CD14-positive monocyte (primary cell): ENCODE measurements around the gene EXD3. TPM values are rescaled to one million over a fixed set of nuclear protein-coding genes. Genes with fewer than 3 reads are reported as not detected.

Experiments
- DNase-seq, 3 donors: peaks; one replicate each; pipeline ENCODE4 v3.0.0-alpha.2; 2011 to 2022
- H2AFZ ChIP-seq: 2 replicates; pipeline ENCODE4 v1.6.0; 2012; ENCODE audit warnings: mild to moderate bottlenecking, low read depth, low read length, inconsistent platforms; ENCODE audit not compliant: insufficient read depth, poor library complexity, severe bottlenecking
- H3K27ac ChIP-seq, 2 donors: 1 replicate in 1 of 2; 2 replicates in 1 of 2; pipeline ENCODE4 v1.5.1; 2012 to 2013; ENCODE audit warnings: low read length in 2 of 2, control low read depth in 1 of 2, inconsistent platforms in 1 of 2, low read depth in 1 of 2, mild to moderate bottlenecking in 1 of 2
- H3K27me3 ChIP-seq, 2 donors: one replicate each; pipeline versions ENCODE4 v1.6.0 to v1.6.1; 2011 to 2013; ENCODE audit warnings: low read length in 2 of 2; ENCODE audit not compliant: control insufficient read depth in 2 of 2, insufficient read depth in 2 of 2
- H3K36me3 ChIP-seq, 2 donors: replicated peaks in 1 of 2; 1 replicate in 1 of 2; 2 replicates in 1 of 2; pipeline versions ENCODE4 v1.5.1 to v1.6.1; 2012 to 2013; ENCODE audit warnings: low read length in 2 of 2, control low read depth in 1 of 2, inconsistent platforms in 1 of 2, mild to moderate bottlenecking in 1 of 2; ENCODE audit not compliant: insufficient read depth in 2 of 2, control insufficient read depth in 1 of 2
- H3K4me1 ChIP-seq, 2 donors: 1 replicate in 1 of 2; 2 replicates in 1 of 2; pipeline versions ENCODE4 v1.5.1 to v1.6.1; 2012 to 2013; ENCODE audit warnings: low read length in 2 of 2, control low read depth in 1 of 2, inconsistent platforms in 1 of 2, mild to moderate bottlenecking in 1 of 2, moderate library complexity in 1 of 2; ENCODE audit not compliant: insufficient read depth in 2 of 2, control insufficient read depth in 1 of 2
- H3K4me2 ChIP-seq: replicated peaks from 2 replicates; pipeline ENCODE3; 2012; ENCODE audit warnings: low read length, moderate library complexity, mild to moderate bottlenecking; ENCODE audit not compliant: poor library complexity, severe bottlenecking; ENCODE audit errors: extremely low read depth
- H3K4me3 ChIP-seq, 3 experiments: fragments of 200-600 bp in 1 of 3; sonication (generic) in 1 of 3; replicated peaks in 1 of 3; 1 replicate in 2 of 3; 2 replicates in 1 of 3; pipeline ENCODE4 v1.5.1; 2011 to 2013; ENCODE audit warnings: low read length in 3 of 3, mild to moderate bottlenecking in 3 of 3, control low read depth in 2 of 3, low read depth in 2 of 3, inconsistent platforms in 1 of 3, moderate library complexity in 1 of 3
- H3K79me2 ChIP-seq: 2 replicates; pipeline ENCODE4 v1.6.0; 2012; ENCODE audit warnings: mild to moderate bottlenecking, control low read depth, inconsistent platforms, low read length, moderate library complexity; ENCODE audit not compliant: insufficient read depth
- H3K9ac ChIP-seq: 2 replicates; pipeline ENCODE4 v1.6.0; 2017; ENCODE audit warnings: low read length, mild to moderate bottlenecking; ENCODE audit not compliant: insufficient read depth, poor library complexity, severe bottlenecking
- H3K9me3 ChIP-seq, 2 donors: replicated peaks in 1 of 2; 1 replicate in 1 of 2; 2 replicates in 1 of 2; pipeline versions ENCODE4 v1.5.1 to v1.6.1; 2012 to 2013; ENCODE audit warnings: low read length in 2 of 2, control low read depth in 1 of 2; ENCODE audit not compliant: control insufficient read depth in 1 of 2, insufficient read depth in 1 of 2
- H4K20me1 ChIP-seq: 2 replicates; pipeline ENCODE4 v1.6.0; 2012; ENCODE audit warnings: mild to moderate bottlenecking, low read length, control low read depth, moderate library complexity; ENCODE audit not compliant: insufficient read depth
- H3K27ac Mint-ChIP-seq, 7 donors: one replicate each; pipeline ENCODE4 v1.8.0; 2020; ENCODE audit warnings: mild to moderate bottlenecking in 7 of 7, mixed read lengths in 7 of 7, moderate library complexity in 6 of 7, inconsistent platforms in 2 of 7
- H3K27me3 Mint-ChIP-seq, 3 donors: one replicate each; pipeline ENCODE4 v1.8.0; 2021 to 2022; ENCODE audit warnings: low read depth in 3 of 3, mild to moderate bottlenecking in 3 of 3, mixed read lengths in 3 of 3, moderate library complexity in 3 of 3, inconsistent platforms in 1 of 3
- H3K36me3 Mint-ChIP-seq, 2 donors: one replicate each; pipeline ENCODE4 v1.8.0; 2020; ENCODE audit warnings: mixed read lengths in 2 of 2, inconsistent platforms in 1 of 2, mild to moderate bottlenecking in 1 of 2
- H3K4me1 Mint-ChIP-seq: one replicate; pipeline ENCODE4 v1.8.0; 2020; ENCODE audit warnings: mild to moderate bottlenecking, mixed read lengths
- H3K4me3 Mint-ChIP-seq, 2 donors: one replicate each; pipeline ENCODE4 v1.8.0; 2020; ENCODE audit warnings: mild to moderate bottlenecking in 2 of 2, mixed read lengths in 2 of 2, moderate library complexity in 1 of 2
- H3K9me3 Mint-ChIP-seq, 7 donors: one replicate each; pipeline ENCODE4 v1.8.0; 2020 to 2022; ENCODE audit warnings: mixed read lengths in 7 of 7, mild to moderate bottlenecking in 6 of 7, moderate library complexity in 6 of 7, inconsistent platforms in 2 of 7
- WGBS: methylation state at CpG from one replicate; pipeline ENCODE4 v1.1.5; 2013; ENCODE audit warnings: missing lambda C conversion rate; ENCODE audit not compliant: insufficient coverage; 5-methylcytosine and 5-hydroxymethylcytosine counted together
- intact Hi-C, 2 donors: fragments of 100-400 bp; cut with micrococcal nuclease; formaldehyde crosslinking; loops; one replicate each; pipeline versions ENCODE4 v1.15.0 to v1.15.1; 2023
- polyA plus RNA-seq, 3 donors: library from polyadenylated mRNA; depleted of rRNA in 1 of 3; unstranded in 2 of 3; stranded (reverse) in 1 of 3; fragments of 300-500 nt in 2 of 3; fragments of >200 nt in 1 of 3; fragmentation: Illumina TruSeq in 2 of 3; gene quantifications; 1 replicate in 2 of 3; 2 replicates in 1 of 3; pipeline ENCODE4 v1.2.3, GENCODE V29; 2012 to 2021
- TF ChIP-seq, protein P1 (sequence below): fragments of 200-600 bp; IDR thresholded peaks from one replicate; pipeline ENCODE4 v1.8.0; 2022; ENCODE audit warnings: antibody characterized with exemption, mild to moderate bottlenecking

Gene EXD3
- polyA plus RNA-seq, 3 donors = 2.0 to 10.8 (median 3.0) TPM

DNA sequence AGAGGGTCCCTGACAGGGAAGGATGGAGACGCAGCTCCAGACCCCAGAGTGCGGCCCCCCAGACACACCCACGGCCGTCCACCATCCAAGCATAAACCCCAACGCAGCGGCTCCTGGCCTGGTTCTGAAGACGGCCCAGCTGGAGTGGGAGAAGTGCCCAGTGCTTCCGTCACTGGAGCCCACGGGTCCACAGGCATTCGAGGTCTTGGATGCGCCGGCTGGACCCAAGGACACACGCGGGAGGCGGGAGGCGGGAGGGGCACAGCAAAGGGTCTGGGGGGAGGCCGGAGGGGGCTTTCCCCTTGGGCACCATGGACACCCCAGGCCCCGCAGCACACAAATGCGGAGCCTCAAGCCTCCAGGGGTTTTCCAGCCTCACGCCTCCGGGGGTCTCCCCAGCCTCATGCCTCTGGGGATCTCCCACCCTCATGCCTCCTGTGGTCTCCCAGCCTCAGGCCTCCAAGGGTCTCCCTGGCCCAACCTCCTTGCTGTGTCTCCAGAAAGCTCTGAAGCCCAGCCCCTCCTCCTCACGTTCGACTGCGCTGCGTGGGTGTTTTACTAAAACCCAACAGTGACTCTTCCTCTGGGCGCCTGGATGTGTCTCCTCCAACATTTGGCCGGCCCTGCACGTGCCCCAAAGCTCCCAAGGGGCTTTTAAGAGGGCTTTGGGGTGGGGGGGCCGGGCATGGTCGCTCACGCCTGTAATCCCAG lies 15.2 kb downstream of the EXD3 start:
- no peak overlapping the region for H3K9ac ChIP-seq
- H3K27me3 ChIP-seq = peaks cover 9 to 39% of the 10 kb centered on the region in 2 donors
- no peak overlapping the region for H2AFZ ChIP-seq
- peaks cover 13 to 14% of the 10 kb centered on the region in 2 donors for H3K4me1 ChIP-seq
- H3K36me3 ChIP-seq = no peaks in the 10 kb centered on the region
- Mint-ChIP-seq H3K27ac (no peak overlapping the region), H3K27me3 (peaks cover 27 to 63% (median 42%) of the 10 kb centered on the region in 3 donors), H3K36me3 (peaks cover 6 to 7% of the 10 kb centered on the region in 2 donors), H3K9me3 (peaks cover 0 to 9% (median 8%) of the 10 kb centered on the region in 7 donors), H3K4me1 (peaks cover 10% of the 10 kb centered on the region), H3K4me3 (peak overlapping the region in 1 of 2 donors; percentile 30)
- TF ChIP-seq, protein P1, sequence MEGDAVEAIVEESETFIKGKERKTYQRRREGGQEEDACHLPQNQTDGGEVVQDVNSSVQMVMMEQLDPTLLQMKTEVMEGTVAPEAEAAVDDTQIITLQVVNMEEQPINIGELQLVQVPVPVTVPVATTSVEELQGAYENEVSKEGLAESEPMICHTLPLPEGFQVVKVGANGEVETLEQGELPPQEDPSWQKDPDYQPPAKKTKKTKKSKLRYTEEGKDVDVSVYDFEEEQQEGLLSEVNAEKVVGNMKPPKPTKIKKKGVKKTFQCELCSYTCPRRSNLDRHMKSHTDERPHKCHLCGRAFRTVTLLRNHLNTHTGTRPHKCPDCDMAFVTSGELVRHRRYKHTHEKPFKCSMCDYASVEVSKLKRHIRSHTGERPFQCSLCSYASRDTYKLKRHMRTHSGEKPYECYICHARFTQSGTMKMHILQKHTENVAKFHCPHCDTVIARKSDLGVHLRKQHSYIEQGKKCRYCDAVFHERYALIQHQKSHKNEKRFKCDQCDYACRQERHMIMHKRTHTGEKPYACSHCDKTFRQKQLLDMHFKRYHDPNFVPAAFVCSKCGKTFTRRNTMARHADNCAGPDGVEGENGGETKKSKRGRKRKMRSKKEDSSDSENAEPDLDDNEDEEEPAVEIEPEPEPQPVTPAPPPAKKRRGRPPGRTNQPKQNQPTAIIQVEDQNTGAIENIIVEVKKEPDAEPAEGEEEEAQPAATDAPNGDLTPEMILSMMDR = no peak
- peaks cover 3 to 10% of the 10 kb centered on the region in 2 donors for H3K9me3 ChIP-seq
- WGBS = 82% methylated on average over 21 of the region's 31 CpGs
- DNase-seq = no peak
- intact Hi-C loops = loop anchor here (2.0 to 5.0 kb wide), 3 partner anchors 80 to 113 kb away; no protein-coding TSS in a partner anchor
- H3K4me2 ChIP-seq = no peak overlapping the region
- H3K79me2 ChIP-seq = peaks cover 1% of the 10 kb centered on the region
- peaks cover 47% of the 10 kb centered on the region for H4K20me1 ChIP-seq
- no peak overlapping the region for H3K27ac ChIP-seq
- no peak overlapping the region for H3K4me3 ChIP-seq

DNA sequence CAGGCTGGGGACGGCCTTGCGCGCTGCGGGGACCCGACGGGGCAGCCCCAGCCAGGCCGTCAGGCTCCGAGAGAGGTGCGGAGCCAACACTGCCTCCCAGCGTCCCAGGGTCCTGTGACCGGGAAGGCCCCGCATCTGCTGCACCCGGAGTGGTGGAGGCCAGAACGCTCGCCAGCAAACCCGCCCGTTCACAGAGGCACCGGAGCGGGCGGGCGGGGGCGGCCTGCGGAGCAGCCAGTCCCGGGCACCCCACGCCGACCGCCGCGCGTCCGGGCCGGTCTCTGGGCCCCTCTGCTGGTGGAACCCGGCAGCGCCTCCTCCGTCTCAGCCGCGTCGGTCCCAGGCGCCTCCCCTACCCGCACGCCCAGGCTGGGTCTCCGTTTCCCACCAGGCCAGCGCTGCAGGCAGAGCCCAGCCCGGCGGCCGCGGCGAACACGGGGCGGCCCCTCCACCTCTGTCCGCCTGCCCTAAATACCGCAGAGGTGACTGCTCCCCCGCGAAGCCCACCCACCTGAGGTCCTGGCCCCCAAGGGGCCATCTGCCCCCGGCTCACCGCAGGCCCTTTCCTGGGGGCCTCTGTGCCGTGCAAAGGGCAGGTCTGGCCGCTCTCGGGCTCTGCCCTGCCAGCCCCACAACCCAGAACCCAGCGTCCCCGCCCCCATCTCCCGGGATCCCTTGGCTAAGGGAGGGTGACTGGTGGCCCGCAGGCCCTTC lies 15.9 kb downstream of the EXD3 start:
- peak overlapping the region in 1 of 2 donors; percentile 30 for H3K4me3 Mint-ChIP-seq
- H3K27ac Mint-ChIP-seq = no peak overlapping the region
- H3K4me2 ChIP-seq = no peak overlapping the region

More for the DNA sequence above, 15.9 kb downstream of the EXD3 start:
- peaks cover 9 to 34% of the 10 kb centered on the region in 2 donors for H3K27me3 ChIP-seq
- H3K4me3 ChIP-seq = no peak overlapping the region
- Mint-ChIP-seq H3K9me3 (peaks cover 6 to 16% (median 15%) of the 10 kb centered on the region in 7 donors), H3K36me3 (peaks cover 13 to 14% of the 10 kb centered on the region in 2 donors), H3K27me3 (peaks cover 28 to 57% (median 35%) of the 10 kb centered on the region in 3 donors), H3K4me1 (peaks cover 11% of the 10 kb centered on the region)
- H3K27ac ChIP-seq = no peak overlapping the region
- H3K9me3 ChIP-seq = peaks cover 9 to 15% of the 10 kb centered on the region in 2 donors
- no peaks in the 10 kb centered on the region for H3K36me3 ChIP-seq
- peaks cover 40% of the 10 kb centered on the region for H4K20me1 ChIP-seq
- intact Hi-C loops = loop anchor here (2.0 to 5.0 kb wide), 3 partner anchors 80 to 112 kb away; no protein-coding TSS in a partner anchor
- no peaks in the 10 kb centered on the region for H3K79me2 ChIP-seq
- no peak overlapping the region for H2AFZ ChIP-seq
- no peak overlapping the region for H3K9ac ChIP-seq
- TF ChIP-seq, protein P1 = peak; percentile 76
- 5% methylated on average over 63 of the region's 63 CpGs for WGBS
- peak in 2 of 3 donors; percentile 43 to 66 for DNase-seq
- H3K4me1 ChIP-seq = peaks cover 13% of the 10 kb centered on the region in 2 donors
